PC-9 (cell line): Measurements from ENCODE around the gene TNRC6C.

Experiments
- EZH2 ChIP-seq: fragments of 200-600 bp; sonication (generic); IDR thresholded peaks from 2 replicates; pipeline ENCODE4 v1.8.0; 2017; ENCODE audit warnings: antibody characterized with exemption, low read depth
- TF ChIP-seq, protein P1 (sequence below): fragments of 200-600 bp; sonication (generic); conservative IDR thresholded peaks from 2 replicates; pipeline ENCODE4 v1.6.1; 2017; ENCODE audit warnings: mixed run types, antibody characterized with exemption, mild to moderate bottlenecking, moderate library complexity

DNA sequence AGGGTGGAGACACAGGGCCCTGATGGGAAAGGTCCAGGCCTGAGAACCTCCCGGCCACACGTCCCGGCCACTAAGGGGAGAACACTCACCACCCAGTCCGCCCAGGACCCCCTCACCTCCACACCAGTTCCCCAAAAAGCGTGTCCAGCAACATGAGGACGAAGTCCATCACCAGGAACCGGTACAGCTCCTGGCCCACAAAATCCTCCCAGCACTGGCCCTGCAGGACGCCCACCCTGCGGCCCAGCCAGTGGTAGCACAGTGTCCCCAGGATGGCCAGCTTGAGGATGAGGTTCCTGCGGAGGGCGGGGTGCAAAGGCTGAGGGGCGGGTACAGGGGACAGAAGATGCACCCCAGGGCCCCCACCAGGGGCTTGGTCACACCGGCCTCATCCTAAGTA is 162.0 kb downstream of the TNRC6C start:
- TF ChIP-seq, protein P1, sequence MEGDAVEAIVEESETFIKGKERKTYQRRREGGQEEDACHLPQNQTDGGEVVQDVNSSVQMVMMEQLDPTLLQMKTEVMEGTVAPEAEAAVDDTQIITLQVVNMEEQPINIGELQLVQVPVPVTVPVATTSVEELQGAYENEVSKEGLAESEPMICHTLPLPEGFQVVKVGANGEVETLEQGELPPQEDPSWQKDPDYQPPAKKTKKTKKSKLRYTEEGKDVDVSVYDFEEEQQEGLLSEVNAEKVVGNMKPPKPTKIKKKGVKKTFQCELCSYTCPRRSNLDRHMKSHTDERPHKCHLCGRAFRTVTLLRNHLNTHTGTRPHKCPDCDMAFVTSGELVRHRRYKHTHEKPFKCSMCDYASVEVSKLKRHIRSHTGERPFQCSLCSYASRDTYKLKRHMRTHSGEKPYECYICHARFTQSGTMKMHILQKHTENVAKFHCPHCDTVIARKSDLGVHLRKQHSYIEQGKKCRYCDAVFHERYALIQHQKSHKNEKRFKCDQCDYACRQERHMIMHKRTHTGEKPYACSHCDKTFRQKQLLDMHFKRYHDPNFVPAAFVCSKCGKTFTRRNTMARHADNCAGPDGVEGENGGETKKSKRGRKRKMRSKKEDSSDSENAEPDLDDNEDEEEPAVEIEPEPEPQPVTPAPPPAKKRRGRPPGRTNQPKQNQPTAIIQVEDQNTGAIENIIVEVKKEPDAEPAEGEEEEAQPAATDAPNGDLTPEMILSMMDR = no peak
- TF ChIP-seq EZH2 = no peak
